ENCODE data around the gene MAPKAP1.

GRCh38 chr9:125492719-125493118 lies 214.3 kb downstream of the MAPKAP1 start:
- no peak for TF ChIP-seq POLR2A (IDR thresholded peaks at IDR 0.05; ENCODE audit: insufficient read depth in 1 of 2, low read depth in 2 of 2, low read length in 2 of 2)
- TF ChIP-seq ZKSCAN8 (CRISPR knock-in tag; IDR thresholded peaks at IDR 0.05; ENCODE audit: borderline replicate concordance): no peak
- no peak for TF ChIP-seq SRSF9 (IDR thresholded peaks at IDR 0.05; ENCODE audit: borderline replicate concordance, insufficient read depth, low read depth, low read length, poor library complexity, severe bottlenecking)
- TF ChIP-seq NFE2L2 (IDR thresholded peaks at IDR 0.05; ENCODE audit: low read length): no peak
- TF ChIP-seq, protein P1, sequence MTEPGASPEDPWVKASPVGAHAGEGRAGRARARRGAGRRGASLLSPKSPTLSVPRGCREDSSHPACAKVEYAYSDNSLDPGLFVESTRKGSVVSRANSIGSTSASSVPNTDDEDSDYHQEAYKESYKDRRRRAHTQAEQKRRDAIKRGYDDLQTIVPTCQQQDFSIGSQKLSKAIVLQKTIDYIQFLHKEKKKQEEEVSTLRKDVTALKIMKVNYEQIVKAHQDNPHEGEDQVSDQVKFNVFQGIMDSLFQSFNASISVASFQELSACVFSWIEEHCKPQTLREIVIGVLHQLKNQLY (CRISPR knock-in tag; IDR thresholded peaks at IDR 0.05): no peak
- TF ChIP-seq HNRNPL (IDR thresholded peaks at IDR 0.05; ENCODE audit: low read depth, low read length): no peak
- no peak for TF ChIP-seq KAT7 (CRISPR knock-in tag; IDR thresholded peaks at IDR 0.05; ENCODE audit: borderline replicate concordance)
- no peak for TF ChIP-seq ZEB1 (IDR thresholded peaks at IDR 0.05; ENCODE audit: insufficient replicate concordance, low read depth)

Measured in HepG2 (cell line).